ENCODE measurements around the gene SF3B1. TPM values are rescaled to one million over a fixed set of nuclear protein-coding genes. Genes with fewer than 3 reads are reported as not detected.
A peak's percentile ranks its signal among the peaks of the same experiment; 100 is the strongest.
"Not testable (repeated sequence)": the region's sequence is repeated elsewhere in the genome, so short reads cannot be mapped to it uniquely, and the experiment has no call there.

SF3B1 gene
- total RNA-seq, 1 experiment from 2014 or later = 274 TPM

GRCh38 chr2:197453123-197453913, 18.5 kb upstream of the SF3B1 start, which contains the start of gene COQ10B:
COQ10B (plus strand) TSS chr2:197453552; CDS start chr2:197453561, 9 bp downstream.
- CTCF ChIA-PET = interaction anchor here (0.7 to 1.1 kb wide), 4 partner anchors 45 to 147 kb away, joined by 3 to 6 read pairs (median 4); partner anchors contain the start of genes HSPD1, HSPE1 and MOB4
- intact Hi-C loops (cut with micrococcal nuclease; ENCODE audit: unreplicated experiment) = loop anchor here (1.0 to 10.0 kb wide), 5 partner anchors 8 to 251 kb away; partner anchors contain the start of genes HSPE1, MARS2 and SF3B1
- H3K36me3 Mint-ChIP-seq (ENCODE audit: insufficient read depth, unreplicated experiment) = peaks cover 29% of the 10 kb centered on the region

GRCh38 chr2:197452754-197453122, 17.9 kb upstream of the SF3B1 start:
- Mint-ChIP-seq H3K4me1 (ENCODE audit: low read depth, unreplicated experiment) (peaks cover 12% of the 10 kb centered on the region), H3K27ac (ENCODE audit: unreplicated experiment) (peak overlapping the region; percentile 98), H3K9me3 (ENCODE audit: unreplicated experiment) (no peaks in the 10 kb centered on the region), H3K4me3 (ENCODE audit: unreplicated experiment) (peak overlapping the region; percentile 92), H3K36me3 (ENCODE audit: insufficient read depth, unreplicated experiment) (peaks cover 29% of the 10 kb centered on the region), H3K27me3 (ENCODE audit: insufficient read depth, unreplicated experiment) (no peaks in the 10 kb centered on the region)
- H3K4me1 ChIP-seq = peaks cover 16% of the 10 kb centered on the region
- intact Hi-C loops (cut with micrococcal nuclease; ENCODE audit: unreplicated experiment) = loop anchor here (1.0 to 10.0 kb wide), 5 partner anchors 9 to 252 kb away; partner anchors contain the start of genes HSPE1, MARS2 and SF3B1
- TF ChIP-seq CTCF (IDR thresholded peaks at IDR 0.05; ENCODE audit: insufficient read depth in 1 of 2, low read depth in 1 of 2, low read length in 1 of 2, severe bottlenecking in 1 of 2, unreplicated experiment in 1 of 2) = no peak
- no peaks in the 10 kb centered on the region for H3K36me3 ChIP-seq (ENCODE audit: control insufficient read depth, insufficient read depth, low read length)
- BruUV-seq (replicated peaks) = TSS peak; percentile 83
- no peaks in the 10 kb centered on the region; the same call in 1 of the 2 replicates for H3K9me3 ChIP-seq
- H3K27me3 ChIP-seq (replicated peaks; ENCODE audit: control insufficient read depth, insufficient read depth, low read length) = no peaks in the 10 kb centered on the region
- H3K4me3 ChIP-seq (ENCODE audit: low read depth, low read length) = peak overlapping the region; percentile 47
- no peak for DNase-seq
- ChIA-PET POLR2A (interaction anchor here (0.5 to 4.0 kb wide), 13 partner anchors 8 to 549 kb away, joined by 3 to 64 read pairs (median 3); partner anchors contain the start of genes HSPD1, HSPE1, MARS2 and MOB4), CTCF (interaction anchor here (0.7 to 1.1 kb wide), 4 partner anchors 46 to 147 kb away, joined by 3 to 6 read pairs (median 4); partner anchors contain the start of genes HSPD1, HSPE1 and MOB4)

More at GRCh38 chr2:197453123-197453913, 18.5 kb upstream of the SF3B1 start, which contains the start of gene COQ10B:
- Histone ChIP-seq H3K4me3 (ENCODE audit: low read depth, low read length) (peak within 1 kb of the TSS; percentile 71), H3K9me3 (no peaks in the 10 kb centered on the region; the same call in 1 of the 2 replicates), H3K36me3 (ENCODE audit: control insufficient read depth, insufficient read depth, low read length) (no peaks in the 10 kb centered on the region), H3K27me3 (replicated peaks; ENCODE audit: control insufficient read depth, insufficient read depth, low read length) (no peaks in the 10 kb centered on the region), H3K4me1 (peaks cover 16% of the 10 kb centered on the region)
- Mint-ChIP-seq H3K4me1 (ENCODE audit: low read depth, unreplicated experiment) (peaks cover 17% of the 10 kb centered on the region), H3K27me3 (ENCODE audit: insufficient read depth, unreplicated experiment) (no peaks in the 10 kb centered on the region), H3K9me3 (ENCODE audit: unreplicated experiment) (no peaks in the 10 kb centered on the region), H3K4me3 (ENCODE audit: unreplicated experiment) (peak within 1 kb of the TSS; percentile 92), H3K27ac (ENCODE audit: unreplicated experiment) (peak within 1 kb of the TSS; percentile 98)
- DNase-seq = peak; percentile 99 to 100
- POLR2A ChIA-PET = interaction anchor here (0.5 to 4.0 kb wide), 13 partner anchors 9 to 550 kb away, joined by 3 to 64 read pairs (median 3); partner anchors contain the start of genes HSPD1, HSPE1, MARS2 and MOB4
- peak in 1 of 2 experiments; percentile 46 for TF ChIP-seq CTCF (IDR thresholded peaks at IDR 0.05; ENCODE audit: insufficient read depth in 1 of 2, low read depth in 1 of 2, low read length in 1 of 2, severe bottlenecking in 1 of 2, unreplicated experiment in 1 of 2)
- BruUV-seq (replicated peaks) = no TSS peak

- BruUV-seq (replicated peaks); H3K27me3 ChIP-seq (replicated peaks; ENCODE audit: control insufficient read depth, insufficient read depth, low read length); H3K36me3 ChIP-seq (ENCODE audit: control insufficient read depth, insufficient read depth, low read length); H3K27me3 Mint-ChIP-seq (ENCODE audit: insufficient read depth, unreplicated experiment); CTCF ChIA-PET; H3K4me3 ChIP-seq (ENCODE audit: low read depth, low read length); H3K9me3 Mint-ChIP-seq (ENCODE audit: unreplicated experiment); H3K9me3 ChIP-seq: not testable (repeated sequence)
- DNase-seq = peak; percentile 53 to 64
- H3K4me1 ChIP-seq = peaks cover 16% of the 10 kb centered on the region
- Mint-ChIP-seq H3K36me3 (ENCODE audit: insufficient read depth, unreplicated experiment) (peaks cover 29% of the 10 kb centered on the region), H3K27ac (ENCODE audit: unreplicated experiment) (peak overlapping the region; percentile 98), H3K4me3 (ENCODE audit: unreplicated experiment) (peak overlapping the region; percentile 92), H3K4me1 (ENCODE audit: low read depth, unreplicated experiment) (peaks cover 12% of the 10 kb centered on the region)
- intact Hi-C loops (cut with micrococcal nuclease; ENCODE audit: unreplicated experiment) = loop anchor here (10.0 kb wide), 1 partner anchor 254 kb away; the partner anchor contains the start of gene MARS2
- POLR2A ChIA-PET = interaction anchor here (0.9 to 4.0 kb wide), 4 partner anchors 9 to 254 kb away, joined by 3 to 64 read pairs (median 12); partner anchors contain the start of genes HSPD1, HSPE1, MARS2 and SF3B1
These were observed 16.1 kb upstream of the SF3B1 start for GRCh38 chr2:197450935-197451358.
